Kidney tubule cell (primary cell): ENCODE measurements around the gene KLK11.

ENCODE experiments used
- DNase-seq: peaks from one replicate; pipeline ENCODE4 v3.0.0-alpha.2; 2018; ENCODE audit warnings: low spot score

Gene KLK11

GRCh38 chr19:51027873-51028272 lies 1.5 kb upstream of the KLK11 start:
- DNase-seq: no peak

DNA sequence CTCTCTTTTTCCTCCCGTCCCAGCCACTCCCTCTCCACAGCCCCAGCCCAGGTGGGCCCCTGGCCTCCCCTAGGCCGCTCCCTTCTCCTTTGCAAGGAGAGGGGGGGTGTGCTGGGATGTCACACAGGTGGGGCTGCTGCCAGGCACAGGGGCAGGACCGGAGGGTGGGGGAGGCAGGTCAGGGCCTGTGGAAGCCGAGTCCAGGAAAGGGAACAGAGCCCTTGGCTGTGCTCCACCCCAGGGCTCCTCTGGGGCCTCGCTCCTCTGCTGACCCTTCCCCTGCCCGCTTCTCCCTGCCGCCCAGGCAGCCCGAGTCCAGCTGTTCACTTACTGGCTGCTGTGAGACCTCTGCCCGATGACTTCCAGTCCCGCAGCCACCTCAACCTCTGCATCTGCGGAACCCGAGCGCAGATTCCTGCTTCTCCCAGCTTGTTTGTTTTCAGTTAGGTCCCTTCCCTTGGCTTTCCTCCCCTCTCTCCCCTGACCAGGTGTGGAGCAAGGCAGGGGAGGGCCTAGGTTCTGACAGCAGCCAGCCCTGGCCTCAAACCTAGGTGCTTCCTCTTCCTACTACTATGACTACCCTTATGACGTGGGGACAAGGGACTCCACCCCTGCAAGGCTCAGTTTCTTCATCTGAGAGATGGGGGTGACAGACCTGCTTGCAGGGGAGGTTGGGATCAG lies 850 bp upstream of the KLK11 start:
- no peak for DNase-seq

DNA sequence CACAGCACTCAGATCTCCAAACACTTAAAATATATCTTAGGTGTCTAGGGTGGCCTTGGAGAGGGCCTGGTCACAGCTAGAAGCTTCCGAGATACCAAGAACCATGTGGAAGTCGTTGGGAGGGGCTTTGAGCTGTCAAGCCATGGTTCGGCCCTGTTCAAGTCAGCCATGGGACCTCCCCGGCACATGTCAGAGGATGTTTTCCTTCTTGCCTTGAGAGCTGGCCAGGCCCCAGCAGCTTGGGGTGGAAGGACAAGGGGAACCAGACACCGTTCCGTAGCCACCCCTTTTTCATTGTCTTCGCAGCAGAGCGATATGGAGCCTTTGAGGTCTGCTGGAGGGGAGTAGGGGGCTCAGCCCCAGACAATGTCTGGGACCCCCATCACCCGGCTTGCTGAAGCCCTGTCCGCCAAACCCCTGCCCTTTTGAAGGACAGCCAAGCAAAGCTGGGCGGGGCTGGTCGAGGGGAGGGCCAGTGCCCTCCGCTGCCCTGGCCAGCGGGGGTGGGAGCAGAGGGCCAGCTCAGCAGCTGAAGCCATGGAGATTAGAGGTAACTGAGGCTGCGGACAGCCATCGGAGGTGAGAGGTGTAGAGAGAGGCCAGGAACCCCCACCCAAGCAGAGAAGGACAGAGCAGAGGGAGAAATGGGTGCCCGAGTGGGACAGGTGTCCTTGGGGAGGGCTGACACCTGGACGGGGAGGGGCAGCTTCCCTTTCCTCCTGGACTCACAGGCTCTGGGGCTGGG lies 435 bp downstream of the KLK11 start:
- no peak for DNase-seq

DNA sequence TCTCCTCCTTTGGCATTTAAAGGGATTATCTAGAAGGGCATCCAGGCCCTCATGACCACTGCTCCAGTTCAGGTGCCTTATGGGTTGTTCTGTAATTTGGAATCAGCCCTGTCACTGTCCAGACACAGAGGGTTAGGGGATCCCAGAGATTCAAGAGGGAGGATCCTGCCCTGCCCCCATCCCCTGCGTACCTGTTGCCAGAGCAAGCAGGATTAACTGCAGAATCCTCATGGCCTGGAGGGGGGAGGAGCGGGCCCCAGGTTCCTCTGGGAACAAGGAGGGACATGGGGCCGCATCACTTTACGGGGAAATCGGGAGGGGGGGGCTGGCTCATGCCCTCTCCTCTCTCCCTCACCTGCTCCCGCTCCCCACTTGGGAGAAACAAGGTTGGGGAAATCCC lies 1.0 kb downstream of the KLK11 start:
- no peak for DNase-seq

- DNase-seq: no peak
Observed at GRCh38 chr19:51024924-51025323, 1.5 kb downstream of the KLK11 start.

- DNase-seq: no peak
Observed at GRCh38 chr19:51023946-51024345, 2.5 kb downstream of the KLK11 start.

GRCh38 chr19:51022526-51022925 lies 3.9 kb downstream of the KLK11 start:
- DNase-seq: no peak

- peak; percentile 50 for DNase-seq
Observed at GRCh38 chr19:51020988-51021651, 5.3 kb downstream of the KLK11 start.

DNA sequence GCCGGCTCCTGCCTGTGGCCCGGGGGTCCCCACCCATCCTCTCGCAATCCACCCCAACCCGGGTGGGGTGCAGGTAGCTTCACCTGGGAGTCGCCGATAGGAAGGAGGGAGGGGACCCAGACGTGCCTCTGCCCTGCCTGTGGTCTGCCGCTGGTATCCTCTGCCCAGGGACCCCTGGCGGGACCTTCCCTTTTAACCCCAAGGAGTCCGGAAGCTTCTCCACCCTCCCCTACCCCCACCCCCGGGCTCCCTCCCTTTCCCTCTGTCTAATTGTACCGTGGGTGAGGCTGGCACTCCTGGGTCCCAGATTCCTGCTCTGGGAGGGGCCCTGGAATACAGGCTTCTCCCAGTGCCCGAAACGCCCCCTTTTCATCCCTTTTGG lies 6.9 kb downstream of the KLK11 start, which contains the start of gene KLK10:
KLK10 (minus strand) TSS at position 166 of the 382 bp plus-strand sequence. CDS start 579 bp downstream, outside the sequence.
- no peak for DNase-seq

- DNase-seq: no peak
Observed at GRCh38 chr19:51018745-51019543, 7.5 kb downstream of the KLK11 start.

DNA sequence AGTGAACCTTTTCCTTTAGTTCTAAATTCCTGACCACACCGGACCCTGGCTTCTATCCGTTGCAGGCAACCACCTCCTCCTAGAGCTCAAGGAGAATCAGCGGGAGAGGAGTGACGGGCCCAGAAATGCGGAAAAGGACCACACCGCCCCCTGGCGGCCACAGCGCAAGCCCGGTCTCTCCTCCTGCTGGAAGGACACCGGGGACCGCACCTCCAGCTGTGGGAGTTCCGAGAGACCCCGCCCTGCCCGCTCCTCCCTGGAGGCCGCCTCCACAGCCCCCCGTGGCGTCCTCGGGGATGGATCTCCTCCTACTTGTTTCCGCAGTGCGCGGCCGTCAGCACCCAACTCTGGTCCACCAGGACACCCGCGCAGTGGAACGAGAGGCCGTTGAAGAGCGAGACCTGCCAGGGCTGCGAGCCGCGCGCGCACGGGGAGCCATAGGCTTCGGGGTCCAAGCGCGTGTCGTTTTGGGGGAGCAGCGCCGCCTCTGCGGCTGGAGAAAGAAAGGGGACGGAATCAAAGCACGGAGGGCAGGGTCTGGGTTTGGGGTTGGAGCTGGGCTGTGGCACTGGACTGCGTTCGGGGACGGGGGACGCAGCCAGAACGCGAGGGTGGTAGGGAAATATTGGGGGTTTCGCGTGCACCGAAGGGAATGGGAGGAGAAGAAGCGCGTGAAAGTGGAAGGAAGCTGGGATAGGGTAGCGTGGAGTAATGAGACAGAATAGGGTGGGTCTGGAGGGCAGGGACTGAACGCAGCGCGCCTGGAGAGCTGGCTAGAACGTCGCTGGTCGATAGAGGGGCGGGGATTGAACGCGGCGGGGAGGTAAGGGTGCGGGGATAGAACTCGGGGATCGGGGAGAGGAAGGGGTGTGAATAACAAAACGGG lies 9.4 kb downstream of the KLK11 start:
- peak; percentile 56 for DNase-seq

GRCh38 chr19:51015691-51016267 lies 10.6 kb downstream of the KLK11 start:
- DNase-seq: no peak

- no peak for DNase-seq
Observed at GRCh38 chr19:51014242-51014641, 12.2 kb downstream of the KLK11 start.

DNA sequence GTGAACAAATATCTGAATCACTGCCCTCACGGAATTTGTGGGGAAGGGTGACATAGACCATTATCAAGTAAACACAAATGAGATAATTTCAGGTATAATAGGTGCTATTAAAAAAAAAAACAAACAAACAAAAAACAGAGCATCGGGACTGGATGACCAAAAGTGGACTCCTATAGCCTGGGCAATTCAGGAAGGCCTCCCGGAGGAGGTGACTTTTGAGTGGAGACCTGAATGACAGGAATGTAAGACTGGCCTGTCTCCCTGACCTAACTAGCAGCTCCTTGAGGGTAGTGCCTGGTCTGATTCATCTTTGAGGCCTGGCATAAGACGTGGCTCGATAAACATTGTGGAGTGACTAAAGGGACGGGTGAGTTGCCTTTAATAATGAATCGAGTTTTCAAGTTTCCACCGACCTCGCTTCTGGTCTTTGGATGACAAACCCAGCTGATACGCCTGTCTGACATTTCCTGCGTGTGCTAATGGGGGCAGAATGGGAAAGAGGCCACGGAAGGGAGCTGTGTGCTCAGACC lies 13.7 kb downstream of the KLK11 start:
- peak; percentile 68 for DNase-seq

GRCh38 chr19:51010066-51010795 lies 16.2 kb downstream of the KLK11 start:
- DNase-seq: no peak

DNA sequence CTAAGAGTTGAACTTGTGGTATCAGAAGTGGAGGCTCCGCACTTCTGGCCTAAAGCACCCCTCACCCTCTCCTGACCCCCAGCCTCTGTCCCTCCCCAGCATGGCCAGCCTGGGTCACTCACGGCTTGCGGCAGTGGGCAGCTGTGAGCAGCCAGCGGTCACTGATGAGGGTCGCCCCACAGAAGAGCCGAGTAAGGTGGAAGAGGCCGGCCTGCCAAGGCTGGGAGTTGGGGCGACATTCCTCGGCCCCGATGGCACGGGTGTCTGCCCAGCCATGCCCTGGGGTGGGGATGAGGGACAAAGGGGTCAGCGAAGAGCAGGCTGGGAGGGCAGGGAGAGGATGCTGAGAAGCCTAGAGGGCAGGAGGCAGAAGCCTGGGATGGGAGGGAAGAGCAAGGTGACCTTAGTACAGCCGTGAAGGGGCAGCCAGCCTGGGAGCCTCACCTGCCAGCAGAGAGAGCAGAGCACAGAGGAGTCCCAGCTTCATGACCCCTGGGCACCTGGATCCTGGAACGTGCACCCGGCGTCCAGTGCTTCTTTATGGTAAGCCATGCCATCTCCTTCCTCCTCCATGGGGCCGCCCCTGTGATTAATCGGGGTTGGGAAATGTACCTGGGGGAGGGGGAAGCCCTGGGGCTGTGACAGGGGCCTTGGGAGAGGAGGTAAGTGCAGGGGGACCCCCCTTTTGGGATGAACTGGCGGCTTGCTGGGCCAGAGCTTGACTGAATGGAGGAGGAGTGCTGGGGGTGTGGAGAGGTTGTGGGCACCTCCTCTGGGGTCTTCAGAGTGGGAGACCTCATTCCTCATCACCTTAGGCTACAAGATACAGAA lies 17.1 kb downstream of the KLK11 start:
- DNase-seq: no peak

- DNase-seq: no peak
Observed at GRCh38 chr19:51007488-51007887, 18.9 kb downstream of the KLK11 start.

GRCh38 chr19:51006406-51006805 lies 20.0 kb downstream of the KLK11 start:
- DNase-seq: no peak

- DNase-seq: no peak
Observed at GRCh38 chr19:51005248-51005647, 21.2 kb downstream of the KLK11 start.
